Hindlimb muscle (tissue), 1 donor: ENCODE data around the gene S1PR2. TPM values are rescaled to one million over a fixed set of nuclear protein-coding genes. Genes with fewer than 3 reads are reported as not detected.
"Not testable (repeated sequence)": the region's sequence is repeated elsewhere in the genome, so short reads cannot be mapped to it uniquely, and the experiment has no call there.

Experiments used
- DNase-seq: peaks from one replicate; pipeline ENCODE4 v3.0.0-alpha.2; 2013
- polyA plus RNA-seq: library from polyadenylated mRNA; unstranded; fragments of 120-200 nt; gene quantifications from one replicate; pipeline ENCODE4 v1.2.1, GENCODE V29; 2013; ENCODE audit not compliant: insufficient read length

The S1PR2 gene
- polyA plus RNA-seq, 1 donor = 10.8 TPM

DNA sequence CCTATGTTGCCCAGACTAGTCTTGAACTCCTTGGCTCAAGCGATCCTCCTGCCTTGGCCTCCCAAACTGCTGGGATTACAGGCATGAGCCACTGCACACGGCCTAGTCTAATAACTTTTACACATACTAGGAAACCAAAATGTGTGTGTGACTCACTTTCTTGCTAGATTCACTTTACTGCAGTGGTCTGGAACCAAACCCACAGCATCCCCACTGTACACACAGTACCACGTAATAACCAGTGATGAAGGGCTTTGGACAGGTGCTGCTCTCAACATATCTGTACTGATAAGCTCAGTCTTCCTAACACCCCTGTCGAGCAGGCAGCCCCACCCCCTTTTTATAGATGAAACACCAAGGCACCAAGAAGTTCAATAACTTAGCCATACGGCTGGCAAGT, 41.5 kb downstream of the S1PR2 start:
- DNase-seq = no peak

GRCh38 chr19:10187315-10187714, 43.8 kb downstream of the S1PR2 start:
- DNase-seq = no peak

DNA sequence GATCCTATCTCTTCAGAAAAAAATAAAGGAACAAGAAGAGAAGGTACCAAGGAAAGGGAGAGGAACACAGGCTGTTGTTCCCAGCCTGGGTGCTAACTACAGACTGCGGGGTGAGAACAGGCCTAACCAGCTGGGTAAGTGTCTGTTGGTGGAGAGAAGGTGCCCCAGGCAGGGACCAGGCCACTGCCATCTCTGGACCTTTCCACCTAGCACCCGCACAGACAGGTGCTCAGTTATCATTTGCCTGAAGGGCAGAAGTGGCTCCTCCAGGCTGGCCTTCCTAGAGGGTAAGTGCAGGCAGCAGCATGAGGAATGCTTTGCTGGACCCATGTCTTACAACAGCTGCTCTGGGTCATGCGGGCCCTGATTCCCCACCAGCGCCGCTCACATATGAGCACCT, 46.5 kb downstream of the S1PR2 start:
- DNase-seq = no peak

GRCh38 chr19:10183926-10184325, 47.2 kb downstream of the S1PR2 start:
- DNase-seq = no peak

- DNase-seq = no peak
Measured at GRCh38 chr19:10182847-10183246, 48.3 kb downstream of the S1PR2 start.

DNA sequence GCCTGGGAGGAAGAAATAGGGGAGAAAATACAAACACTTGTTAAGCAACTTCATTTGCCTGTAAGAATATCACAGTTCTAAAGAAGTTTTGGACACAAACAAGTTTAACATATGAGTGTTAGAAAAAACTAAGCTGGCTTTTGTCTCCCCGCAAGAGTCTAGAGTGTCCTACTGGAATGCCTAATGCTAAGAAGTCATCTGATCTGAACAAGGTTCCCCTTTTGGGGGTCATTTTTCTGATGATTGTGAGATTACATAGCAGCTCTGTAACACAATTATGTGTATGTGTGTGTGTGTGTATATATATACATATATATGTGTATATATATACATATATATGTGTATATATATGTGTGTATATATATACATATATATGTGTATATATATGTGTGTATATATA, 49.1 kb downstream of the S1PR2 start:
- no peak for DNase-seq

GRCh38 chr19:10180459-10180858, 50.7 kb downstream of the S1PR2 start:
- DNase-seq = no peak

GRCh38 chr19:10180024-10180423, 51.1 kb downstream of the S1PR2 start:
- DNase-seq = not testable (repeated sequence)

DNA sequence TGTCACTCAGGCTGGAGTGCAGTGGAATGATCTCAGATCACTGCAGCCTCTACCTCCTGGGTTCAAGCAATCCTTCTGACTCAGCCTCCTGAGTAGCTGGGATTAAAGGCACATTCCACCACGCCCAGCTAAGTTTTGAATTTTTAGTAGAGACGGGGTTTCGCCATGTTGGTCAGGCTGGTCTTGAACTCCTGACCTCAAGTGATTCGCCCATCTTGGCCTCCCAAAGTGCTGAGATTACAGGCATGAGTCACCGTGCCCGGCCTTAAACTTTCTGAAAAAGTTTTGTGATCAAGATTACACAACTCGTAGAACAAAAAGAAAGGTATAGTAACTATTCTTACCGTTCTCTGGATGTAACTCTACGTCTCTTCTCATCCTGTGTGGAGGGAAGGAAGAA, 57.6 kb downstream of the S1PR2 start:
- DNase-seq = no peak

Other genes starting within 250 kb of the S1PR2 start
- 77.6 TPM for gene COL5A3, start 220.8 kb downstream of the S1PR2 start, polyA plus RNA-seq
- gene RDH8, start 217.8 kb downstream of the S1PR2 start, polyA plus RNA-seq = not detected
- 10.7 TPM for gene SHFL, start 145.0 kb downstream of the S1PR2 start, polyA plus RNA-seq
- gene ANGPTL6, start 128.7 kb downstream of the S1PR2 start, polyA plus RNA-seq = 1.7 TPM
- 30.6 TPM for gene PPAN, start 125.0 kb downstream of the S1PR2 start, polyA plus RNA-seq
- 11.7 TPM for gene P2RY11, start 119.6 kb downstream of the S1PR2 start, polyA plus RNA-seq
- 287 TPM for gene EIF3G, start 111.4 kb downstream of the S1PR2 start, polyA plus RNA-seq
- gene DNMT1, start 36.4 kb downstream of the S1PR2 start, polyA plus RNA-seq = 65.8 TPM
- gene MRPL4, start 20.9 kb upstream of the S1PR2 start, polyA plus RNA-seq = 36.0 TPM
- gene ICAM1, start 39.8 kb upstream of the S1PR2 start, polyA plus RNA-seq = 9.5 TPM
- 0.45 TPM for gene ICAM4, start 55.6 kb upstream of the S1PR2 start, polyA plus RNA-seq
- 0.23 TPM for gene ICAM5, start 58.6 kb upstream of the S1PR2 start, polyA plus RNA-seq
- gene ZGLP1, start 78.5 kb upstream of the S1PR2 start, polyA plus RNA-seq = 5.0 TPM
- gene FDX2, start 84.7 kb upstream of the S1PR2 start, polyA plus RNA-seq = 19.4 TPM
- gene RAVER1, start 102.2 kb upstream of the S1PR2 start, polyA plus RNA-seq = 18.4 TPM
- 5.8 TPM for gene ICAM3, start 108.3 kb upstream of the S1PR2 start, polyA plus RNA-seq
- 71.8 TPM for gene TYK2, start 149.2 kb upstream of the S1PR2 start, polyA plus RNA-seq
- gene CDC37, start 172.2 kb upstream of the S1PR2 start, polyA plus RNA-seq = 137 TPM
- 5.0 TPM for gene PDE4A, start 189.2 kb upstream of the S1PR2 start, polyA plus RNA-seq